OCI-LY7 (cell line): ENCODE measurements around the gene TAMALIN.

Source experiments
- CTCF ChIP-seq: fragments of 200-600 bp; sonication (generic); conservative IDR thresholded peaks from 2 replicates; pipeline ENCODE4 v1.5.1; 2014; ENCODE audit warnings: mild to moderate bottlenecking, antibody characterized with exemption, low read length, moderate library complexity, mixed read lengths
- EZH2phosphoT487 ChIP-seq: fragments of 200-600 bp; sonication (generic); IDR thresholded peaks from 2 replicates; pipeline ENCODE4 v1.6.1; 2018; ENCODE audit warnings: low read depth, borderline replicate concordance, mild to moderate bottlenecking, mixed run types, antibody characterized with exemption, low read length, moderate library complexity, mixed read lengths

GRCh38 chr12:52035190-52035589, 28.4 kb downstream of the TAMALIN start:
- TF ChIP-seq CTCF (no peak), EZH2phosphoT487 (no peak)
